Measurements from ENCODE around the gene NBPF20.
"Not testable (repeated sequence)": the region's sequence is repeated elsewhere in the genome, so short reads cannot be mapped to it uniquely, and the experiment has no call there.

The NBPF20 gene

GRCh38 chr1:145429329-145429728, 3.9 kb upstream of the NBPF20 start:
- DNase-seq = not testable (repeated sequence)

- DNase-seq = not testable (repeated sequence)
Measured at GRCh38 chr1:145424612-145425435, 579 bp downstream of the NBPF20 start.

GRCh38 chr1:145415149-145415548, 10.3 kb downstream of the NBPF20 start:
- DNase-seq = not testable (repeated sequence)

GRCh38 chr1:145407266-145407665, 18.1 kb downstream of the NBPF20 start:
- not testable (repeated sequence) for DNase-seq

- DNase-seq = not testable (repeated sequence)
Measured at GRCh38 chr1:145404949-145405348, 20.5 kb downstream of the NBPF20 start.

- not testable (repeated sequence) for DNase-seq
Measured at GRCh38 chr1:145400701-145401100, 24.7 kb downstream of the NBPF20 start.
